Measurements from ENCODE around the gene TOR1AIP2.
"Not testable (repeated sequence)": the region's sequence is repeated elsewhere in the genome, so short reads cannot be mapped to it uniquely, and the experiment has no call there.

The TOR1AIP2 gene

DNA sequence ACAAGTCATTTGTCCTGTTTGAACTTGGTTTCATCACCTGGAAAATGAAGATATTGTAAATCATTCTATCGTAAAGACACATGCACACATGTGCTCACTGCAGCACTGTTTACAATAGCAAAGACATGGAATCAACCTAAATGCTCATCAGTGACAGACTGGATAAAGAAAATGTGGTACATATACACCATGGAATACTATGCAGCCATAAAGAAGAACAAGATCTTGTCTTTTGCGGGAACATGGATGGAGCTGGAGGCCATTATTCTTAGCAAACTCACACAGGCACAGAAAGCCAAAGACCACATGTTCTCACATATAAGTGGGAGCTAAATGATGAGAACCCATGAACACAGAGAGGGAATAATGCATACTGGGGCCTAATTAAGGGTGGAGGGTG is 73.2 kb downstream of the TOR1AIP2 start:
- not testable (repeated sequence) for DNase-seq

DNA sequence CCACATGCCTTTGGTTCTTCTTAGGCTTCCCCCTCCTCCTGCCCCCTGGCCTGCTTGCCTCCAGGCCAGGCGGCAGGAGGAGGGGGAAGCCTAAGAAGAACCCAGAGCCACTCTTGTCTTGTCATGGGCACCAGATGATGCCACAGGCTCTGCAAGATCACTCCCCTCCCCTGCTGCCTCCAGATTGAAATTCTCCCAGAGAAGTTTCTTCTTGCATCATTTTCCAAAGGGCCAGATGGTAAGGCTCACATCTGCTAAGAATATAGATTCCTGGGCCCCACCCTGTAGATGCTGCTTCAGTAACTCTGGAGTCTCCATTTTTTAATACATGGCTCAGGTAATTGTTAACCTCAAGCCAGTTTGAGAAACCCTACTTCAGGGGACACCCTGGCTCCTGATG is 73.7 kb downstream of the TOR1AIP2 start:
- DNase-seq: no peak

DNA sequence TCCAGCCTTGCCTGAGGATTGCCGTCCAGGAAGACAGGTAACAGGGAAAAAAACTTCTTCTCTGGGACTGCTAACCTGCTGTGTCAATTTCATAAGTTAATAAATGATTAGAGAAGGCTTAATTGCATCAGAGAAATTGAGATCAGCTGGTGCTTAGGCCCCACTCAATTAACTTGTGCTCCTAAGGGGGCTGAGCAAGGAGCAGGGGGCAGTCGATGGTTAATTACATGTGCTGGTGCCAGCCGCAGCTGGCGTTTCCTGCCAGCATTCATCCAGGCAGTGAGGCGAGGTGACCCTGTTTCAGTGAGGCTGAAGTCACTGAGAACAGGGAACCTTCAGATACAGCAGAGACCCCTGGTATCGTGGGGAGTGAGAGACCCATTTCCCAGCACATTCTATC is 74.5 kb downstream of the TOR1AIP2 start:
- no peak for DNase-seq

DNA sequence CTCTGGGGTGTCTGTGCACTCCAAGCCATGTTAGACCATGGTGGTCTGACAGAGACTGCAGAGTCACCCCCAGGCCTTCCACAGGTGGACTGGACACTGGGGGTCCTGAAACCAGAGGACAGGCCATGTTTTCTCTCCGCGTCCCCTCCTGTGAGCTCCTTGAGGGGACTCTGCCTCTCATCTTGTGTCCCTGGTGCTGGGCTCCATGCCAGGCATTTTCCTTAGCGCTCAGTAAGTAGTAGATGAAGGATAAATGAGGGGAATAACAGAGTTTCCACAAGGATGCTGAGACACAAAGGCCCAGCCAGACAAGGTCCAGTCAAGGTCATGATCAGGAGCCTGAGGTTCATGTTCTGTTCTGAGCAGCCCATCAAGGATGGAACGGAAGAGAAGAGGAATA is 77.1 kb downstream of the TOR1AIP2 start:
- no peak for DNase-seq

DNA sequence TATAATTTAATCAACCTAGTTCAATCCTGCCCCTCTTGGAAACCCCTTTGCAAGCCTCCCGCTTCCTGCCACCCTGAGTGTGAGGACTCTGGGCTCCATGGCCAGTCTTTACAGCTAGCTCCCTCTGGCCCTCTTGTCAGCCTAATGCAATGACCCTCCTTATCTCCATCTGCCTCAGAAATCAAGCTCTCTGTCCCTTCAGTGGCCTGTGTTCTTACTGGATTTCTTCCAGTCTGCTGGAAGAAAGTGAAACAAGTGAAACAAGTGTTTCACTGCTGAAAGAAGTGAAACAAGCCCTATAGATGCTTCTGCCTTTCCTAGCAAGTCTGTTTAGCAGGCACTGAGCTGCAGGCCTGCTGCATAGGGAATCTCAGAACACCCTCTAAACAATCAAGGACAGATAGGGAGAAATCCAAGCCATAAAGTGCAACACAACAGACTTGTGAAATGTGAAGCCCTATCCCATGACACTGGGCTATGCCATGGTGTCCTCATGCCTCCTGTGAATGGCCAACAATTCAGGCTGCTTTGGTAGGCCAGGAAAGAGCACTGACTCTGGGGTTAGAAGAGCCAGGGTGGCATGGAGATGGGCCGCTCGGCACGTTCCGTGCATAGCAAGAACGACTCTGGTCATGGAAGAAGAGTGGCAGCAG is 78.6 kb downstream of the TOR1AIP2 start:
- no peak for DNase-seq

DNA sequence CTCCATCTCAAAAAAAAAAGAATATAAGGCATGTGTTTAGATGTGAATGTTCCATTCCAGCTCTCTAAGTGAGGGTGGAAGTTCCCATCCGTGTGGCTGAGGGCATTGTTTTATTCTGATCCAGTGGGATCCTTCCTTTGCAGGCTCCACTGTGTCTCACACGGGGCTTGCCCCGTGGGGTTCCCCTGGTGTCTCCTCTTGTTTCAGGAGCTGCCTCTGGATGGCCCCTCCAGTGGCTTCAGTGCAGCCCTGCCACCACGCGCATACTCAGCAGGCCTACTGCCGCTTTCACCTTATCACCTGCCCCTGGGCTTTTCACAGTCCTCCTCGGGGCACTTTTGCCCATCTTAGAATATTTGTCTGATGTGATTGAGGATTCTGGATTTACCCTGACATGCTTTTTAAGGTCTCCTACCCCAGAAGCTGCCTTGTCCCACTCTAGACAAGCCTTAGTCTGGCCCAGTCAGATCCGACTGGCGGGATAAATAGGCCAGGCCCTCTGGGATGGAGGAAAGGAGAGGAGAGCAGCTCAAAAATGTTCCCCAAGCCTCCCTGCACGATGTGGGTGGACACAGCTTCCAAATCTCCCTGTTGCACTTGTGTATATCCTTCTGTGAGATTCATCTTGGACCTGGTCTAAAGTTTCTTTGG is 79.3 kb downstream of the TOR1AIP2 start:
- DNase-seq: no peak

DNA sequence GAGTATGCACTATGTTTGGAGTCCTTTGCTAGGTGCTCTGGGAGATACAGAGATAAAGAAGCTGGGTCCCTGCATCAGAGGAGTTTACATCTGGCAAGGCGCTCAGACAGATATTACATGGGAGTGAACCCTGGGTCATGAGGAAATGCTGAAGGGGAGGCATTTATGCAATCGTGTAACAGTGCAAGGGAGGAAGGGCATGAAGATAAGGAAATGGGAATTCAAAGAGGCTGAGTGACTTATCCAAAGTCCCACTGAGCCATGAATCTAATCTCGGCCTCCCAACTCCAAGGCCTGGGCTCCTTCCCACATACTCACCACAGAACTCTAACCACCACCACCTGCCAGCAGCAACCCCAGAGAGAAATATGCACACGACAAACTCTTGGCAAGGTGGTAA is 82.9 kb downstream of the TOR1AIP2 start:
- no peak for DNase-seq

DNA sequence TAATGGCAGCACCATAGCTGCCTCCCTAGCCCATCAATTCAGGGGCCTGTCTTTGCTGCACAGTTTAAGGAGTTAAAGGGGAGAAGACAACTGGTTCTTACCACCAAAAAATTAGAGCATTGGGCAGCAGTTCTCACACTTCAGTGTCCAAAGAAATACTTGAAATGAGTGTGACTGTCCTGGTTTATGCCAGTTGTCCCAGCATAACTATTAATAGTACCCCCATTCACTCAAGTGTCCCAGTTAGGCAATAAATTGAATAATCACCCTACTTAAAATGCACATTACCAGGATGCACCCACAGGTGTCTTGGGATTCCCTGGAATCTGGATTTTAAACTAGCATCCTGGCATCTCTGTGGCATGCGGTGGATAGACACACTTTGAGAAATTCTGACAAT is 83.5 kb downstream of the TOR1AIP2 start:
- DNase-seq: no peak

DNA sequence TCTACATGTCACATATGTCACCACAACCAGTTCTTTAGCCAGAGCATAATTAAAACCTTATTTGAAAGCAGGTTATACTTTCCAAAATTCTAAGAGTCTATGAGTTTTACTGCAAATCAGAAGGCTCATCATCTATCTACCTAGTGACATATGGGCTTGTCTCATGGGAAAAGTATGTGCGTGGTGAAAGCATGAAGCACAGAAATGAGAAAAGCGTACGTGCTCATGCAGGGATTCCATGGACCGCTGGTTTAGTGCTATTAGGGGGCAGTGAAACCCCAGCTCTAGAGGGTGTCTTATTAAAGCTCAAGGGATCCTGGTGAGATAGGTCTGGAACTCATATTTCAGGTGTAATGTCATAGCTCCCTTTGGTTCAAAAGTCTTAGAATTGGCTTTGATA is 84.3 kb downstream of the TOR1AIP2 start:
- no peak for DNase-seq
